Measurements from ENCODE around the gene ABAT. TPM values are rescaled to one million over a fixed set of nuclear protein-coding genes. Genes with fewer than 3 reads are reported as not detected.

The ABAT gene
- 4.8 TPM for polyA plus RNA-seq (2012; ENCODE audit: insufficient read depth, insufficient read length)

GRCh38 chr16:8674413-8675022 is at the start of gene ABAT:
Gene ABAT (plus strand): TSS chr16:8674617. CDS start chr16:8735740, 61,123 bp downstream.
- peak within 1 kb of the TSS; percentile 75 for H3K4me3 ChIP-seq (ENCODE audit: low read length)
- DNase-seq (ENCODE audit: low read depth, low spot score), result peak; percentile 67

GRCh38 chr16:8625491-8626087 is 48.8 kb upstream of the ABAT start:
- DNase-seq (ENCODE audit: low read depth, low spot score), result no peak
- H3K4me3 ChIP-seq (ENCODE audit: low read length), result no peak overlapping the region

- no peak overlapping the region for H3K4me3 ChIP-seq (ENCODE audit: low read length)
Observed at GRCh38 chr16:8626946-8627345, 47.5 kb upstream of the ABAT start.

GRCh38 chr16:8627456-8627855 is 47.0 kb upstream of the ABAT start:
- no peak for DNase-seq (ENCODE audit: low read depth, low spot score)

More at GRCh38 chr16:8626946-8627345, 47.5 kb upstream of the ABAT start:
- no peak for DNase-seq (ENCODE audit: low read depth, low spot score)

GRCh38 chr16:8628981-8629725 is 45.3 kb upstream of the ABAT start:
- no peak for DNase-seq (ENCODE audit: low read depth, low spot score)
- H3K4me3 ChIP-seq (ENCODE audit: low read length), result no peak overlapping the region

More at GRCh38 chr16:8627456-8627855, 47.0 kb upstream of the ABAT start:
- H3K4me3 ChIP-seq (ENCODE audit: low read length), result no peak overlapping the region

GRCh38 chr16:8630255-8630953 is 44.0 kb upstream of the ABAT start:
- no peak for DNase-seq (ENCODE audit: low read depth, low spot score)
- H3K4me3 ChIP-seq (ENCODE audit: low read length), result no peak overlapping the region

GRCh38 chr16:8631373-8631772 is 43.0 kb upstream of the ABAT start:
- no peak for DNase-seq (ENCODE audit: low read depth, low spot score)
- no peak overlapping the region for H3K4me3 ChIP-seq (ENCODE audit: low read length)

GRCh38 chr16:8631818-8632465 is 42.5 kb upstream of the ABAT start:
- H3K4me3 ChIP-seq (ENCODE audit: low read length), result no peak overlapping the region
- DNase-seq (ENCODE audit: low read depth, low spot score), result no peak

- H3K4me3 ChIP-seq (ENCODE audit: low read length), result no peak overlapping the region
- DNase-seq (ENCODE audit: low read depth, low spot score), result no peak
Observed at GRCh38 chr16:8632675-8633182, 41.7 kb upstream of the ABAT start.

GRCh38 chr16:8634991-8635736 is 39.3 kb upstream of the ABAT start:
- DNase-seq (ENCODE audit: low read depth, low spot score), result no peak
- H3K4me3 ChIP-seq (ENCODE audit: low read length), result no peak overlapping the region

- H3K4me3 ChIP-seq (ENCODE audit: low read length), result no peak overlapping the region
- no peak for DNase-seq (ENCODE audit: low read depth, low spot score)
Observed at GRCh38 chr16:8639694-8640093, 34.7 kb upstream of the ABAT start.

GRCh38 chr16:8641671-8642070 is 32.7 kb upstream of the ABAT start:
- no peak for DNase-seq (ENCODE audit: low read depth, low spot score)
- H3K4me3 ChIP-seq (ENCODE audit: low read length), result no peak overlapping the region

GRCh38 chr16:8642146-8642545 is 32.3 kb upstream of the ABAT start:
- no peak for DNase-seq (ENCODE audit: low read depth, low spot score)
- no peak overlapping the region for H3K4me3 ChIP-seq (ENCODE audit: low read length)

GRCh38 chr16:8644211-8645140 is 29.9 kb upstream of the ABAT start:
- H3K4me3 ChIP-seq (ENCODE audit: low read length), result no peak overlapping the region
- DNase-seq (ENCODE audit: low read depth, low spot score), result peak; percentile 61

- DNase-seq (ENCODE audit: low read depth, low spot score), result no peak
Observed at GRCh38 chr16:8645141-8645521, 29.3 kb upstream of the ABAT start.

GRCh38 chr16:8645831-8646230 is 28.6 kb upstream of the ABAT start:
- H3K4me3 ChIP-seq (ENCODE audit: low read length), result no peak overlapping the region
- DNase-seq (ENCODE audit: low read depth, low spot score), result no peak

More at GRCh38 chr16:8645141-8645521, 29.3 kb upstream of the ABAT start:
- H3K4me3 ChIP-seq (ENCODE audit: low read length), result no peak overlapping the region

GRCh38 chr16:8646326-8647053 is 27.9 kb upstream of the ABAT start:
- DNase-seq (ENCODE audit: low read depth, low spot score), result no peak

More at GRCh38 chr16:8646326-8647053, 27.9 kb upstream of the ABAT start:
- no peak overlapping the region for H3K4me3 ChIP-seq (ENCODE audit: low read length)
